ENCODE results near the gene PRH2. TPM values are rescaled to one million over a fixed set of nuclear protein-coding genes. Genes with fewer than 3 reads are reported as not detected.

Gene PRH2
- total and polyA plus RNA-seq, 2 donors (not counting 3 experiments of a cell fraction or from before 2014, with no cell fraction given): not detected

GRCh38 chr12:10952645-10953044, 23.6 kb downstream of the PRH2 start:
- H3K9ac ChIP-seq (replicated peaks; ENCODE audit: extremely low read depth, insufficient read depth, low read length): no peak overlapping the region
- DNase-seq (ENCODE audit: low read depth, low spot score) (no peak), FAIRE-seq (no peak)
- BruUV-seq (replicated peaks): no TSS peak
- no peak overlapping the region for H3K4me3 ChIP-seq (replicated peaks in 1 of 3; ENCODE audit: insufficient read depth in 1 of 3, low read depth in 1 of 3, low read length in 3 of 3)
- no peaks in the 10 kb centered on the region for H3K9me3 ChIP-seq (replicated peaks; ENCODE audit: control insufficient read depth, insufficient read depth, low read length)
- TF ChIP-seq EZH2 (IDR thresholded peaks at IDR 0.05; ENCODE audit: borderline replicate concordance, low read depth, low read length, severe bottlenecking): no peak
- TF ChIP-seq POLR2AphosphoS5 (IDR thresholded peaks at IDR 0.05; ENCODE audit: insufficient read depth, low read depth, low read length): no peak
- TF ChIP-seq FOS (IDR thresholded peaks at IDR 0.05; ENCODE audit: borderline replicate concordance, insufficient read depth, low read length): no peak
- TF ChIP-seq MAX (IDR thresholded peaks at IDR 0.05; ENCODE audit: insufficient read depth, insufficient read length): no peak
- no peak for TF ChIP-seq GATA2 (IDR thresholded peaks at IDR 0.05; ENCODE audit: insufficient read depth, insufficient read length, low read depth, low read length)
- TF ChIP-seq POLR2A (IDR thresholded peaks at IDR 0.05; ENCODE audit: low read depth, low read length): no peak
- TF ChIP-seq JUN (IDR thresholded peaks at IDR 0.05; ENCODE audit: borderline replicate concordance, insufficient read depth, insufficient read length, low read depth): no peak
- no peak for TF ChIP-seq CTCF (IDR thresholded peaks at IDR 0.05; ENCODE audit: extremely low read depth in 1 of 2, insufficient read depth in 1 of 2, low read depth in 1 of 2, low read length in 2 of 2)
- no peak for TF ChIP-seq MYC (IDR thresholded peaks at IDR 0.05; ENCODE audit: low read depth, low read length)
- ChIA-PET POLR2A (no interaction called here), CTCF (no interaction called here)
- dilution Hi-C loops (cut with MboI; ENCODE audit: extremely low pct_ligation_motif_present, low sequenced_read_pairs): no loop called here
- no peak overlapping the region for H2AFZ ChIP-seq (ENCODE audit: low read depth, low read length)
- H3K36me3 ChIP-seq (ENCODE audit: control insufficient read depth in 2 of 2, extremely low read depth in 1 of 2, insufficient read depth in 2 of 2, low read length in 2 of 2): no peaks in the 10 kb centered on the region
- H3K4me2 ChIP-seq (ENCODE audit: insufficient read depth, low read length): no peak overlapping the region
- H4K20me1 ChIP-seq (replicated peaks; ENCODE audit: control insufficient read depth, extremely low read depth, insufficient read depth, low read length): no peaks in the 10 kb centered on the region
- no peaks in the 10 kb centered on the region for H3K9me1 ChIP-seq (replicated peaks; ENCODE audit: control insufficient read depth, extremely low read depth, insufficient read depth, low read length)
- H3K27ac ChIP-seq (ENCODE audit: insufficient read depth, low read depth, low read length): no peak overlapping the region
- no peaks in the 10 kb centered on the region for H3K4me1 ChIP-seq (ENCODE audit: control insufficient read depth, extremely low read depth, insufficient read depth, low read length)
- intact Hi-C loops (cut with micrococcal nuclease): no loop called here
- no peaks in the 10 kb centered on the region for H3K79me2 ChIP-seq (ENCODE audit: control insufficient read depth, insufficient read depth, low read length)
- H3K27me3 ChIP-seq (ENCODE audit: control insufficient read depth in 2 of 2, insufficient read depth in 2 of 2, low read length in 2 of 2): no peaks in the 10 kb centered on the region

All from endothelial cell of umbilical vein (primary cell).